ENCODE data around the gene PEX6.

PEX6 gene

GRCh38 chr6:43007126-43007525 lies 28.1 kb upstream of the PEX6 start:
- Histone ChIP-seq H3K4me2 (ENCODE audit: insufficient read depth, low read length) (no peak overlapping the region), H4K20me1 (ENCODE audit: insufficient read depth, low read length) (peaks cover 3% of the 10 kb centered on the region; the same call in 1 of the 2 replicates), H2AFZ (ENCODE audit: low read depth, low read length) (no peak overlapping the region)

GRCh38 chr6:43006251-43006650 lies 27.3 kb upstream of the PEX6 start:
- TF ChIP-seq, protein P1, sequence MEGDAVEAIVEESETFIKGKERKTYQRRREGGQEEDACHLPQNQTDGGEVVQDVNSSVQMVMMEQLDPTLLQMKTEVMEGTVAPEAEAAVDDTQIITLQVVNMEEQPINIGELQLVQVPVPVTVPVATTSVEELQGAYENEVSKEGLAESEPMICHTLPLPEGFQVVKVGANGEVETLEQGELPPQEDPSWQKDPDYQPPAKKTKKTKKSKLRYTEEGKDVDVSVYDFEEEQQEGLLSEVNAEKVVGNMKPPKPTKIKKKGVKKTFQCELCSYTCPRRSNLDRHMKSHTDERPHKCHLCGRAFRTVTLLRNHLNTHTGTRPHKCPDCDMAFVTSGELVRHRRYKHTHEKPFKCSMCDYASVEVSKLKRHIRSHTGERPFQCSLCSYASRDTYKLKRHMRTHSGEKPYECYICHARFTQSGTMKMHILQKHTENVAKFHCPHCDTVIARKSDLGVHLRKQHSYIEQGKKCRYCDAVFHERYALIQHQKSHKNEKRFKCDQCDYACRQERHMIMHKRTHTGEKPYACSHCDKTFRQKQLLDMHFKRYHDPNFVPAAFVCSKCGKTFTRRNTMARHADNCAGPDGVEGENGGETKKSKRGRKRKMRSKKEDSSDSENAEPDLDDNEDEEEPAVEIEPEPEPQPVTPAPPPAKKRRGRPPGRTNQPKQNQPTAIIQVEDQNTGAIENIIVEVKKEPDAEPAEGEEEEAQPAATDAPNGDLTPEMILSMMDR (IDR thresholded peaks at IDR 0.05; ENCODE audit: borderline replicate concordance, extremely low read depth, low read length, poor library complexity, severe bottlenecking), result no peak
- TF ChIP-seq EZH2 (IDR thresholded peaks at IDR 0.05; ENCODE audit: borderline replicate concordance, low read depth, low read length, severe bottlenecking), result no peak
- no peak overlapping the region for H3K27ac ChIP-seq (ENCODE audit: low read length)
- no peak for ATAC-seq (ENCODE audit: insufficient read depth, low read depth)

More at GRCh38 chr6:43007126-43007525, 28.1 kb upstream of the PEX6 start:
- peaks cover 12% of the 10 kb centered on the region for H3K4me1 ChIP-seq (ENCODE audit: insufficient read depth, low read length)
- H3K36me3 ChIP-seq (ENCODE audit: insufficient read depth, low read length), result peaks cover 74% of the 10 kb centered on the region
- ATAC-seq (ENCODE audit: insufficient read depth, low read depth), result no peak
- peaks cover 18% of the 10 kb centered on the region for H3K79me2 ChIP-seq (ENCODE audit: insufficient read depth, low read length)
- H3K27ac ChIP-seq (ENCODE audit: low read length), result no peak overlapping the region
- no peak overlapping the region for H3K9ac ChIP-seq (ENCODE audit: low read depth, low read length)
- no peak for DNase-seq
- H3K9me3 ChIP-seq (ENCODE audit: insufficient read depth, low read length, severe bottlenecking), result no peaks in the 10 kb centered on the region
- no peak overlapping the region for H3K4me3 ChIP-seq (ENCODE audit: low read depth in 1 of 2, low read length in 2 of 2)
- no peaks in the 10 kb centered on the region for H3K27me3 ChIP-seq (ENCODE audit: insufficient read depth, low read length, poor library complexity)
- no peak for TF ChIP-seq EZH2 (IDR thresholded peaks at IDR 0.05; ENCODE audit: borderline replicate concordance, low read depth, low read length, severe bottlenecking)
- TF ChIP-seq, protein P1 (IDR thresholded peaks at IDR 0.05; ENCODE audit: borderline replicate concordance, extremely low read depth, low read length, poor library complexity, severe bottlenecking), result no peak

GRCh38 chr6:43005844-43006243 lies 26.9 kb upstream of the PEX6 start:
- Histone ChIP-seq H3K9me3 (ENCODE audit: insufficient read depth, low read length, severe bottlenecking) (no peaks in the 10 kb centered on the region), H3K36me3 (ENCODE audit: insufficient read depth, low read length) (peaks cover 61% of the 10 kb centered on the region), H3K27me3 (ENCODE audit: insufficient read depth, low read length, poor library complexity) (no peaks in the 10 kb centered on the region), H3K79me2 (ENCODE audit: insufficient read depth, low read length) (peaks cover 8% of the 10 kb centered on the region), H4K20me1 (ENCODE audit: insufficient read depth, low read length) (peaks cover 3% of the 10 kb centered on the region; the same call in 1 of the 2 replicates), H3K4me1 (ENCODE audit: insufficient read depth, low read length) (no peaks in the 10 kb centered on the region), H3K4me3 (ENCODE audit: low read depth in 1 of 2, low read length in 2 of 2) (no peak overlapping the region), H3K27ac (ENCODE audit: low read length) (no peak overlapping the region), H2AFZ (ENCODE audit: low read depth, low read length) (no peak overlapping the region), H3K4me2 (ENCODE audit: insufficient read depth, low read length) (no peak overlapping the region), H3K9ac (ENCODE audit: low read depth, low read length) (no peak overlapping the region)
- DNase-seq (no peak), ATAC-seq (ENCODE audit: insufficient read depth, low read depth) (no peak)
- TF ChIP-seq, protein P1 (IDR thresholded peaks at IDR 0.05; ENCODE audit: borderline replicate concordance, extremely low read depth, low read length, poor library complexity, severe bottlenecking), result no peak
- no peak for TF ChIP-seq EZH2 (IDR thresholded peaks at IDR 0.05; ENCODE audit: borderline replicate concordance, low read depth, low read length, severe bottlenecking)

More at GRCh38 chr6:43006251-43006650, 27.3 kb upstream of the PEX6 start:
- H3K9me3 ChIP-seq (ENCODE audit: insufficient read depth, low read length, severe bottlenecking), result no peaks in the 10 kb centered on the region
- no peak overlapping the region for H3K4me2 ChIP-seq (ENCODE audit: insufficient read depth, low read length)
- H3K4me1 ChIP-seq (ENCODE audit: insufficient read depth, low read length), result peaks cover 4% of the 10 kb centered on the region
- H4K20me1 ChIP-seq (ENCODE audit: insufficient read depth, low read length), result peaks cover 3% of the 10 kb centered on the region; the same call in 1 of the 2 replicates
- H3K9ac ChIP-seq (ENCODE audit: low read depth, low read length), result no peak overlapping the region
- no peak overlapping the region for H3K4me3 ChIP-seq (ENCODE audit: low read depth in 1 of 2, low read length in 2 of 2)
- DNase-seq, result no peak
- peaks cover 11% of the 10 kb centered on the region for H3K79me2 ChIP-seq (ENCODE audit: insufficient read depth, low read length)
- H2AFZ ChIP-seq (ENCODE audit: low read depth, low read length), result no peak overlapping the region
- H3K36me3 ChIP-seq (ENCODE audit: insufficient read depth, low read length), result peaks cover 65% of the 10 kb centered on the region
- H3K27me3 ChIP-seq (ENCODE audit: insufficient read depth, low read length, poor library complexity), result no peaks in the 10 kb centered on the region

Data from DND-41 (cell line).